Activated CD4-positive, alpha-beta memory T cell treated with anti-CD3 and anti-CD28 coated beads for 36 hours (primary cell): Measurements from ENCODE around the gene KIFC3. TPM values are rescaled to one million over a fixed set of nuclear protein-coding genes. Genes with fewer than 3 reads are reported as not detected.

ENCODE experiments used
- CTCF ChIA-PET: fragments of 350-600 bp; sonication (Branson Sonifier 250); formaldehyde crosslinking; loops from one replicate; lab custom pipeline; 2021; ENCODE audit warnings: antibody characterized with exemption, inconsistent platforms; lab: Charles Lee
- POLR2A ChIA-PET: fragments of 350-600 bp; sonication (Branson Sonifier 250); formaldehyde crosslinking; loops from one replicate; lab custom pipeline; 2021; ENCODE audit warnings: antibody characterized with exemption; lab: Charles Lee
- DNase-seq: peaks from one replicate; pipeline ENCODE4 v3.0.0-alpha.2; 2020
- H3K27ac Mint-ChIP-seq: one replicate; pipeline ENCODE4 v1.8.0; 2021; ENCODE audit warnings: mixed read lengths
- H3K27me3 Mint-ChIP-seq: one replicate; pipeline ENCODE4 v1.8.0; 2021; ENCODE audit warnings: mixed read lengths
- H3K36me3 Mint-ChIP-seq: one replicate; pipeline ENCODE4 v1.8.0; 2021; ENCODE audit warnings: mixed read lengths
- H3K4me1 Mint-ChIP-seq: one replicate; pipeline ENCODE4 v1.8.0; 2021; ENCODE audit warnings: low read depth, mixed read lengths
- H3K4me3 Mint-ChIP-seq: one replicate; pipeline ENCODE4 v1.8.0; 2021; ENCODE audit warnings: mild to moderate bottlenecking, mixed read lengths
- H3K9me3 Mint-ChIP-seq: one replicate; pipeline ENCODE4 v1.8.0; 2021; ENCODE audit warnings: mixed read lengths
- intact Hi-C: fragments of 100-400 bp; cut with micrococcal nuclease; formaldehyde crosslinking; loops from one replicate; pipeline ENCODE4 v1.15.1; 2023
- total RNA-seq, 2 experiments: library from RNA; stranded (reverse); gene quantifications; one replicate each; pipeline ENCODE4 v1.2.3, GENCODE V29; 2021

The KIFC3 gene
- total RNA-seq, 2 experiments from 2014 or later: 0.83 to 1.3 TPM

- Mint-ChIP-seq H3K27ac (no peak overlapping the region), H3K27me3 (no peaks in the 10 kb centered on the region), H3K4me3 (no peak overlapping the region), H3K9me3 (no peaks in the 10 kb centered on the region), H3K36me3 (peaks cover 6% of the 10 kb centered on the region), H3K4me1 (peaks cover 6% of the 10 kb centered on the region)
- intact Hi-C loops: loop anchor here (10.0 kb wide), 1 partner anchor 106 kb away; no protein-coding TSS in a partner anchor
- POLR2A ChIA-PET: interaction anchor here (1.0 kb wide), 1 partner anchor 11 kb away, joined by 3 read pairs; no protein-coding TSS in a partner anchor
- no peak for DNase-seq
- CTCF ChIA-PET: interaction anchor here (1.1 kb wide), 1 partner anchor 264 kb away, joined by 3 read pairs; no protein-coding TSS in a partner anchor
Measured at GRCh38 chr16:57759131-57759530, 43.2 kb downstream of the KIFC3 start.

DNA sequence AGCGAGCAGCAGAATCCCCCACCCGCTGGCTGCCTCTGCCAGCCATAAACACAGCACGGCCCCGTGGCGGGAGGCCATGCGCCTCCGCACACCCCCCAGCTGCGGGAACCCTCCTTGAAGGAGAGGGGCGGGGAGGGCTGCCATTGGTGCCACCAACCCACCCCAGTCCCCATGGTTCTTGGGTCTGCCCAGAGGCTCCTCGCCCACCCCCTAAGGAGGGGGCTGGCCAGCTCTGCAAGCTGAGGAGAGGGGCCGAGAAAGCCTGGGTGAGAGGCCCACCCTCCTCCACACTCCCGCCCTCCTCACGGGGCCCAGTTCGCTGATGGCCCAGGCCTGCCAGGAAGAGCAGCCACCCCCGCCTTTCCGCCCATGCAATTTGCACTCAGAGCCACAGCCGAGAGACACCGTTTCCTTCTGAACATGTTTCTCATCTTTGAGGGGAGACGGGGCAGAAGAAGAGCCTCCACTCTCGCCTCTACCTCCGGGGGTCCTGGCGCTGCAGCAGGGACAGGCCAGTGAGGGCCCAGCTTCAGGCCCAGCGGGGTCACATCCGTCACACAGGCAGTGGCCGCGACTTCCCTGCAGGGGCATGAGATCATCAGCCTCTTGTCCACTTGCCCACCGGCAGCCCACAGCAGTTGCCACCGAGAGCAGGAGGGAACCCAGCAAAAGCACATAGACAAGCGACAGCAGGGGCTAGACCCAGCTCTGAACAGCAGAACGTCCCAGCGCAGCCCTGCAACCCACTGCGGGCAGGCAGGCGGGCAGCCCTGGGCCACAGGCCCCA is 43.8 kb downstream of the KIFC3 start:
- intact Hi-C loops: loop anchor here (10.0 kb wide), 1 partner anchor 106 kb away; no protein-coding TSS in a partner anchor
- no peak overlapping the region for H3K4me3 Mint-ChIP-seq
- no peak for DNase-seq
- ChIA-PET POLR2A (interaction anchor here (1.0 kb wide), 1 partner anchor 11 kb away, joined by 3 read pairs; no protein-coding TSS in a partner anchor), CTCF (interaction anchor here (0.8 to 2.9 kb wide), 9 partner anchors 9 to 265 kb away, joined by 3 to 10 read pairs (median 4); partner anchors contain the start of genes KATNB1 and ZNF319)
- no peak overlapping the region for H3K27ac Mint-ChIP-seq
- H3K27me3 Mint-ChIP-seq: no peaks in the 10 kb centered on the region
- peaks cover 6% of the 10 kb centered on the region for H3K4me1 Mint-ChIP-seq
- H3K36me3 Mint-ChIP-seq: peaks cover 6% of the 10 kb centered on the region
- no peaks in the 10 kb centered on the region for H3K9me3 Mint-ChIP-seq

- Mint-ChIP-seq H3K4me1 (peaks cover 6% of the 10 kb centered on the region), H3K9me3 (no peaks in the 10 kb centered on the region), H3K27me3 (no peaks in the 10 kb centered on the region), H3K4me3 (no peak overlapping the region), H3K36me3 (peaks cover 6% of the 10 kb centered on the region), H3K27ac (no peak overlapping the region)
- DNase-seq: no peak
- POLR2A ChIA-PET: no interaction called here
- intact Hi-C loops: loop anchor here (1.0 to 10.0 kb wide), 2 partner anchors 107 to 243 kb away; partner anchors contain the start of gene USB1
- CTCF ChIA-PET: interaction anchor here (0.6 to 2.9 kb wide), 16 partner anchors 9 to 406 kb away, joined by 3 to 10 read pairs (median 4); partner anchors contain the start of genes KATNB1 and ZNF319
Measured at GRCh38 chr16:57757883-57758282, 44.4 kb downstream of the KIFC3 start.

- Mint-ChIP-seq H3K4me3 (no peak overlapping the region), H3K4me1 (peaks cover 6% of the 10 kb centered on the region), H3K36me3 (peaks cover 6% of the 10 kb centered on the region), H3K9me3 (no peaks in the 10 kb centered on the region), H3K27ac (no peak overlapping the region), H3K27me3 (no peaks in the 10 kb centered on the region)
- DNase-seq: peak; percentile 93
- CTCF ChIA-PET: interaction anchor here (0.6 to 2.9 kb wide), 20 partner anchors 9 to 439 kb away, joined by 3 to 13 read pairs (median 4); partner anchors contain the start of genes KATNB1 and ZNF319
- intact Hi-C loops: loop anchor here (1.0 to 10.0 kb wide), 2 partner anchors 107 to 244 kb away; partner anchors contain the start of gene USB1
- POLR2A ChIA-PET: no interaction called here
Measured at GRCh38 chr16:57757326-57757786, 44.9 kb downstream of the KIFC3 start.

- intact Hi-C loops: loop anchor here (1.0 to 10.0 kb wide), 2 partner anchors 108 to 245 kb away; partner anchors contain the start of gene USB1
- no peak overlapping the region for H3K27ac Mint-ChIP-seq
- H3K27me3 Mint-ChIP-seq: no peaks in the 10 kb centered on the region
- peaks cover 6% of the 10 kb centered on the region for H3K4me1 Mint-ChIP-seq
- DNase-seq: no peak
- H3K36me3 Mint-ChIP-seq: peaks cover 6% of the 10 kb centered on the region
- H3K9me3 Mint-ChIP-seq: no peaks in the 10 kb centered on the region
- CTCF ChIA-PET: interaction anchor here (0.6 to 2.9 kb wide), 21 partner anchors 8 to 454 kb away, joined by 3 to 13 read pairs (median 3); no protein-coding TSS in a partner anchor
- H3K4me3 Mint-ChIP-seq: no peak overlapping the region
- POLR2A ChIA-PET: no interaction called here
Measured at GRCh38 chr16:57756424-57757325, 45.6 kb downstream of the KIFC3 start.

GRCh38 chr16:57755726-57756423 is 46.4 kb downstream of the KIFC3 start:
- CTCF ChIA-PET: interaction anchor here (0.6 to 2.9 kb wide), 11 partner anchors 11 to 453 kb away, joined by 3 to 13 read pairs (median 3); no protein-coding TSS in a partner anchor
- Mint-ChIP-seq H3K27ac (no peak overlapping the region), H3K9me3 (no peaks in the 10 kb centered on the region), H3K27me3 (no peaks in the 10 kb centered on the region), H3K4me1 (peaks cover 6% of the 10 kb centered on the region), H3K4me3 (no peak overlapping the region), H3K36me3 (peaks cover 6% of the 10 kb centered on the region)
- POLR2A ChIA-PET: no interaction called here
- intact Hi-C loops: loop anchor here (10.0 kb wide), 1 partner anchor 109 kb away; no protein-coding TSS in a partner anchor
- no peak for DNase-seq

DNA sequence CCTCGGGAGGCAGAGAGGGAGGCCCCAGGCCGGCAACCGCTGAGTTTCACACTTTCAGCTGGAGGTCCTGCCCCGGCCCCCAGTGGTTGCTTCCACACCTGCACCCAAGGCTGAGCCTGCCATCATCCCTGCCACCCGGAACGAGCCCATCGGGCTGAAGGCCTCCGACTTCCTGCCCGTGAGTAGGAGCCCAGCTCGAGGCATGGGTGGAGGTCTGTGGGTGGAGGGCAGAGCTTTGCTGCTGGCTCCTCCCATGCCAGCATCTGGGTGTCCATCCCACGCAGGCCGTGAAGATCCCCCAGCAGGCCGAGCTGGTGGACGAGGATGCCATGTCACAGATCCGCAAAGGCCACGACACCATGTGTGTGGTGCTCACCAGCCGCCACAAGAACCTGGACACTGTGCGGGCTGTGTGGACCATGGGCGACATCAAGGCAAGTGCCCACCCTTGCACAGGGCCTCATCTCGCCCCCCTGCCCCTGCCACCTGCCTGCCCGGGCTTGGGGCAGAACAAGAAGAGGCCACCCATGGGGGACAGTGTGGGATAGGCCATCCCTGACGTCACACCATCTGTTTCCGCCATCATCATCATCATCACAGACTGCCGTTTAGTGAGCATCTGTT is 47.1 kb downstream of the KIFC3 start:
- DNase-seq: no peak
- intact Hi-C loops: loop anchor here (10.0 kb wide), 1 partner anchor 110 kb away; no protein-coding TSS in a partner anchor
- Mint-ChIP-seq H3K27me3 (no peaks in the 10 kb centered on the region), H3K4me3 (no peak overlapping the region), H3K36me3 (peaks cover 6% of the 10 kb centered on the region), H3K4me1 (peaks cover 6% of the 10 kb centered on the region), H3K9me3 (no peaks in the 10 kb centered on the region), H3K27ac (no peak overlapping the region)
- ChIA-PET CTCF (interaction anchor here (1.2 to 2.9 kb wide), 2 partner anchors 12 to 151 kb away, joined by 3 to 10 read pairs; no protein-coding TSS in a partner anchor), POLR2A (no interaction called here)

- H3K9me3 Mint-ChIP-seq: no peaks in the 10 kb centered on the region
- intact Hi-C loops: loop anchor here (10.0 kb wide), 1 partner anchor 110 kb away; no protein-coding TSS in a partner anchor
- H3K36me3 Mint-ChIP-seq: peaks cover 6% of the 10 kb centered on the region
- no peak for DNase-seq
- peaks cover 6% of the 10 kb centered on the region for H3K4me1 Mint-ChIP-seq
- CTCF ChIA-PET: no interaction called here
- no peak overlapping the region for H3K27ac Mint-ChIP-seq
- H3K27me3 Mint-ChIP-seq: no peaks in the 10 kb centered on the region
- POLR2A ChIA-PET: no interaction called here
- H3K4me3 Mint-ChIP-seq: no peak overlapping the region
Measured at GRCh38 chr16:57754354-57755060, 47.8 kb downstream of the KIFC3 start.

DNA sequence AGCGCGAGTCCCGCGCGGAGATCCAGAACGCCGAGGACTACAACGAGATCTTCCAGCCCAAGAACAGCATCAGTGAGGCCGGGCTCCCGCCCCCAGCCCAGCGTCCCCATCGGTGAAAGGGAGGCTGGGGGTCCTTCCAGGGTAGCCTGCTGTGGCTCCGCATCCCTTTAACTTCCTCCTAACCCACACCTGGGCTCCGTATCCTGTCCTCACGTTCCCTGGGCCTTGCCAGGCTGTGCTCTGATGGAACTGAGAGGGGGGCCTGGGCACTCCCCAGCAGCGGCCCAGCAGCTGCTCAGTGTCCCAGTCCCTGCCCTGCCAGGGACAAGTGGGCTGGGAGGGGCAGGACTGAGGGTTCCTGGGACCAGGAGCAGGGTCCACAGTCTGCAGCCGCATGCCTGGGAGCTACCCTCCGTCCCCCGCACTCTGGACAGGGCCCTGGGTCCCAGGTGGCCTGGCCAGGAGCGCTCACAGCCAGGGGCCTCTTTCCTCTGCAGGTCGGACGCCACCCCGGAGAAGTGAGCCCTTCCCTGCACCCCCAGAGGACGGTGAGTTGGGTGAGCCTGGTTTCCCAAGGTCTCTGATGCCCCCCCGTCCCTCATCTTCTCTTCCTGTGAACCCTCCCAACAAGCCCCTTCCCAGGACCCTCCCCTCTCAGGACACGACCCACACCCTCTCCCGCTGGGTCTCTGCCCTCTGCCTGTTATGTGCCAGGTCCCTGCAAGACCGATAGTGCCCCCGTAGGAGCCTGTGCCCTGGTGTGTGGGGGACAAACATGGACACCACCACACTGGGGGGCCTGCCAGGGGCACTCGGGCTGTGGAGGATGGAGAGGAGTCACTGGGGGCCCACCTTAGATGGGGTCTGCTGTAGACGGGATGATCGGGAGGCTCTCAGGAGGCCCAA is 48.6 kb downstream of the KIFC3 start:
- POLR2A ChIA-PET: no interaction called here
- intact Hi-C loops: loop anchor here (10.0 kb wide), 1 partner anchor 111 kb away; no protein-coding TSS in a partner anchor

More for the DNA sequence above, 48.6 kb downstream of the KIFC3 start:
- peaks cover 5% of the 10 kb centered on the region for H3K4me1 Mint-ChIP-seq
- peaks cover 6% of the 10 kb centered on the region for H3K36me3 Mint-ChIP-seq
- H3K4me3 Mint-ChIP-seq: no peak overlapping the region
- no peak for DNase-seq
- no peaks in the 10 kb centered on the region for H3K27me3 Mint-ChIP-seq
- CTCF ChIA-PET: no interaction called here
- no peak overlapping the region for H3K27ac Mint-ChIP-seq
- no peaks in the 10 kb centered on the region for H3K9me3 Mint-ChIP-seq
